Esophagus squamous epithelium (tissue), 4 donors: ENCODE measurements around the gene CGRRF1.

ENCODE experiments used
- CTCF ChIP-seq, 6 experiments: fragments of 450-650 bp in 4 of 6; fragments of 200-600 bp in 2 of 6; sonication (generic) in 2 of 6; IDR thresholded peaks; one replicate each; pipeline ENCODE4 v1.5.1; 2016 to 2019; ENCODE audit warnings: antibody characterized with exemption in 6 of 6, mild to moderate bottlenecking in 4 of 6, moderate library complexity in 4 of 6
- POLR2A ChIP-seq, 4 donors: fragments of 450-650 bp; IDR thresholded peaks; one replicate each; pipeline ENCODE4 v1.6.1; 2017; ENCODE audit warnings: antibody characterized with exemption in 4 of 4, mild to moderate bottlenecking in 4 of 4, moderate library complexity in 3 of 4

- TF ChIP-seq POLR2A (IDR thresholded peaks at IDR 0.05) (no peak), CTCF (IDR thresholded peaks at IDR 0.05) (no peak)
These were observed 19.1 kb upstream of the CGRRF1 start for GRCh38 chr14:54490445-54491175.
